Caco-2 (cell line): ENCODE results near the gene AGRN. TPM values are rescaled to one million over a fixed set of nuclear protein-coding genes. Genes with fewer than 3 reads are reported as not detected.

ENCODE experiments used
- BruUV-seq: library from RNA; stranded (reverse); fragments of 400-500 nt; replicated peaks from 2 replicates; lab custom pipeline; 2021; lab: Mats Ljungman, UMichigan
- CTCF ChIA-PET: fragments of 300-600 bp; sonication (Branson Sonifier 250); formaldehyde crosslinking; loops from one replicate; lab custom pipeline; 2022; ENCODE audit warnings: antibody characterized with exemption; lab: Charles Lee
- POLR2A ChIA-PET: fragments of 300-600 bp; sonication (Branson Sonifier 250); formaldehyde crosslinking; loops from one replicate; lab custom pipeline; 2022; ENCODE audit warnings: antibody characterized with exemption; lab: Charles Lee
- DNase-seq, 2 experiments: peaks; one replicate each; pipeline versions ENCODE4 v3.0.0 to v3.0.0-alpha.2; 2020 to 2022
- H3K27me3 ChIP-seq: replicated peaks from 2 replicates; pipeline ENCODE4 v1.6.0; 2011; ENCODE audit warnings: low read length; ENCODE audit not compliant: control insufficient read depth, insufficient read depth
- H3K36me3 ChIP-seq: 2 replicates; pipeline ENCODE4 v1.5.1; 2011; ENCODE audit warnings: low read length; ENCODE audit not compliant: control insufficient read depth, insufficient read depth
- H3K4me1 ChIP-seq: fragments of 250-450 bp; sonication (Bioruptor Pico); 2 replicates; pipeline ENCODE4 v1.5.1; 2020; ENCODE audit warnings: mild to moderate bottlenecking
- H3K4me3 ChIP-seq: 2 replicates; pipeline ENCODE4 v1.5.1; 2011; ENCODE audit warnings: low read depth, mild to moderate bottlenecking, control low read depth, low read length
- H3K9me3 ChIP-seq: fragments of 250-450 bp; sonication (Bioruptor Pico); 2 replicates; pipeline ENCODE4 v1.5.1; 2020; ENCODE audit warnings: mild to moderate bottlenecking, moderate library complexity
- H3K27ac Mint-ChIP-seq: one replicate; pipeline ENCODE4 v1.8.0; 2022; ENCODE audit warnings: mixed read lengths; ENCODE audit not compliant: unreplicated experiment
- H3K27me3 Mint-ChIP-seq: one replicate; pipeline ENCODE4 v1.8.0; 2022; ENCODE audit warnings: mixed read lengths; ENCODE audit not compliant: insufficient read depth, unreplicated experiment
- H3K36me3 Mint-ChIP-seq: one replicate; pipeline ENCODE4 v1.8.0; 2022; ENCODE audit warnings: mild to moderate bottlenecking, mixed read lengths; ENCODE audit not compliant: insufficient read depth, unreplicated experiment
- H3K4me1 Mint-ChIP-seq: one replicate; pipeline ENCODE4 v1.8.0; 2022; ENCODE audit warnings: low read depth, mixed read lengths; ENCODE audit not compliant: unreplicated experiment
- H3K4me3 Mint-ChIP-seq: one replicate; pipeline ENCODE4 v1.8.0; 2022; ENCODE audit warnings: mild to moderate bottlenecking, moderate library complexity, mixed read lengths; ENCODE audit not compliant: unreplicated experiment
- H3K9me3 Mint-ChIP-seq: one replicate; pipeline ENCODE4 v1.8.0; 2022; ENCODE audit warnings: mixed read lengths; ENCODE audit not compliant: unreplicated experiment
- CTCF ChIP-seq, 2 experiments: fragments of 200-600 bp in 1 of 2; IDR thresholded peaks; 1 replicate in 1 of 2; 2 replicates in 1 of 2; pipeline versions ENCODE4 v1.5.1 to v1.8.0; 2011 to 2022; ENCODE audit warnings: antibody characterized with exemption in 1 of 2, control low read depth in 1 of 2, inconsistent platforms in 1 of 2, low read depth in 1 of 2, low read length in 1 of 2, mild to moderate bottlenecking in 1 of 2, moderate library complexity in 1 of 2; ENCODE audit not compliant: insufficient read depth in 1 of 2, severe bottlenecking in 1 of 2, unreplicated experiment in 1 of 2
- intact Hi-C: fragments of 100-400 bp; cut with micrococcal nuclease; formaldehyde crosslinking; loops from one replicate; pipeline ENCODE4 v1.10.0; 2022; ENCODE audit not compliant: unreplicated experiment
- total RNA-seq: library from RNA; stranded (reverse); gene quantifications from 2 replicates; pipeline ENCODE4 v1.2.3, GENCODE V29; 2022

AGRN gene
- total RNA-seq, 1 experiment from 2014 or later = 176 TPM

GRCh38 chr1:1066403-1067283, 46.7 kb downstream of the AGRN start:
- no peak for TF ChIP-seq CTCF (IDR thresholded peaks at IDR 0.05; ENCODE audit: insufficient read depth in 1 of 2, low read depth in 1 of 2, low read length in 1 of 2, severe bottlenecking in 1 of 2, unreplicated experiment in 1 of 2)
- DNase-seq = no peak
- H3K4me1 ChIP-seq = peaks cover 24% of the 10 kb centered on the region
- H3K36me3 ChIP-seq = no peaks in the 10 kb centered on the region
- Mint-ChIP-seq H3K27ac (no peak overlapping the region), H3K9me3 (no peaks in the 10 kb centered on the region), H3K36me3 (peaks cover 8% of the 10 kb centered on the region), H3K4me3 (no peak overlapping the region), H3K27me3 (no peaks in the 10 kb centered on the region), H3K4me1 (no peaks in the 10 kb centered on the region)
- H3K4me3 ChIP-seq = no peak overlapping the region
- intact Hi-C loops = no loop called here
- CTCF ChIA-PET = no interaction called here
- H3K27me3 ChIP-seq = no peaks in the 10 kb centered on the region
- no peaks in the 10 kb centered on the region for H3K9me3 ChIP-seq
- POLR2A ChIA-PET = no interaction called here
- no TSS peak for BruUV-seq

- intact Hi-C loops = no loop called here
- POLR2A ChIA-PET = no interaction called here
- BruUV-seq = no TSS peak
Measured at GRCh38 chr1:1067284-1067859, 47.5 kb downstream of the AGRN start.

More at GRCh38 chr1:1067284-1067859, 47.5 kb downstream of the AGRN start:
- H3K27me3 Mint-ChIP-seq = no peaks in the 10 kb centered on the region
- H3K4me3 Mint-ChIP-seq = no peak overlapping the region
- CTCF ChIA-PET = no interaction called here
- no peaks in the 10 kb centered on the region for H3K4me1 Mint-ChIP-seq
- Histone ChIP-seq H3K36me3 (no peaks in the 10 kb centered on the region), H3K4me1 (peaks cover 24% of the 10 kb centered on the region), H3K4me3 (no peak overlapping the region), H3K9me3 (no peaks in the 10 kb centered on the region), H3K27me3 (no peaks in the 10 kb centered on the region)
- TF ChIP-seq CTCF (IDR thresholded peaks at IDR 0.05; ENCODE audit: insufficient read depth in 1 of 2, low read depth in 1 of 2, low read length in 1 of 2, severe bottlenecking in 1 of 2, unreplicated experiment in 1 of 2) = no peak
- no peak overlapping the region for H3K27ac Mint-ChIP-seq
- peaks cover 8% of the 10 kb centered on the region for H3K36me3 Mint-ChIP-seq
- no peaks in the 10 kb centered on the region for H3K9me3 Mint-ChIP-seq
- no peak for DNase-seq
